ENCODE results near the gene RFLNA.
A peak's percentile ranks its signal among the peaks of the same experiment; 100 is the strongest.

The RFLNA gene, protein sequence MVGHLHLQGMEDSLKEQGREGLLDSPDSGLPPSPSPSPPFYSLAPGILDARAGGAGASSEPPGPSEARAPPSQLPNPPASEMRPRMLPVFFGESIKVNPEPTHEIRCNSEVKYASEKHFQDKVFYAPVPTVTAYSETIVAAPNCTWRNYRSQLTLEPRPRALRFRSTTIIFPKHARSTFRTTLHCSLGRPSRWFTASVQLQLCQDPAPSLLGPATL

DNA sequence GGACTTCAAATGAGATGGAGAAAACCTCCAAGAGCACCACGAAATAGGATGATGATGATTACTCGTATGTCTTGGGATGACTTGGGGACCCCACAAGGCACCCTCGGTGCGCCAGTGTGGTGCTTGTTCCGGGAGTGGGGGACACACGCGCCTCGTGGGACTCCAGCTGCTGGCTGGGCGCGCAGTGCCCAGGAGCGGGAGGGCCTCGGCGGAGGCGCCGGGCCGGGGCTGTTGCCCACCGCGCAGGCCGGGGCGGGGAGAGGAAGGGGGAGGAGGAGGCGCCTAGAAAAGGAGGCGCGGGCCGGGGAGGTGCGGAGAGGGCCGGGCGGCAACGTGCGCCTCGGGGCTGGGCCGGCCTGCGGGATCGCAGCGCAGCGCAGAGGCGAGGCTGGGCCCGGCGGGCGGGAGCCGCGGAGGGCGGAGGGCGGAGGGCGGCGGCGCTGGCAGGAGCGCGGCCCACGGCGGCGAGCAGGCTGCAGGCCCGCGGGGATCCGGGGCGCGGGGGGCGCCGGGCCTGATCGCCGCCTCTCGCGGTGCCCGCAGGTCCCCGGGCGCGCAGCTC lies at the start of gene RFLNA:
Gene RFLNA (plus strand): TSS at position 314 of the 562 bp plus-strand sequence. CDS start 337 bp downstream, outside the sequence.
- DNase-seq (ENCODE audit: low read depth) = no peak
- H3K4me3 ChIP-seq (ENCODE audit: control insufficient read depth, low read depth, low read length) = peak within 1 kb of the TSS; percentile 51
- TF ChIP-seq, protein P1, sequence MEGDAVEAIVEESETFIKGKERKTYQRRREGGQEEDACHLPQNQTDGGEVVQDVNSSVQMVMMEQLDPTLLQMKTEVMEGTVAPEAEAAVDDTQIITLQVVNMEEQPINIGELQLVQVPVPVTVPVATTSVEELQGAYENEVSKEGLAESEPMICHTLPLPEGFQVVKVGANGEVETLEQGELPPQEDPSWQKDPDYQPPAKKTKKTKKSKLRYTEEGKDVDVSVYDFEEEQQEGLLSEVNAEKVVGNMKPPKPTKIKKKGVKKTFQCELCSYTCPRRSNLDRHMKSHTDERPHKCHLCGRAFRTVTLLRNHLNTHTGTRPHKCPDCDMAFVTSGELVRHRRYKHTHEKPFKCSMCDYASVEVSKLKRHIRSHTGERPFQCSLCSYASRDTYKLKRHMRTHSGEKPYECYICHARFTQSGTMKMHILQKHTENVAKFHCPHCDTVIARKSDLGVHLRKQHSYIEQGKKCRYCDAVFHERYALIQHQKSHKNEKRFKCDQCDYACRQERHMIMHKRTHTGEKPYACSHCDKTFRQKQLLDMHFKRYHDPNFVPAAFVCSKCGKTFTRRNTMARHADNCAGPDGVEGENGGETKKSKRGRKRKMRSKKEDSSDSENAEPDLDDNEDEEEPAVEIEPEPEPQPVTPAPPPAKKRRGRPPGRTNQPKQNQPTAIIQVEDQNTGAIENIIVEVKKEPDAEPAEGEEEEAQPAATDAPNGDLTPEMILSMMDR (IDR thresholded peaks at IDR 0.05; ENCODE audit: control insufficient read depth, insufficient read depth, low read depth, low read length, missing control alignments) = no peak

DNA sequence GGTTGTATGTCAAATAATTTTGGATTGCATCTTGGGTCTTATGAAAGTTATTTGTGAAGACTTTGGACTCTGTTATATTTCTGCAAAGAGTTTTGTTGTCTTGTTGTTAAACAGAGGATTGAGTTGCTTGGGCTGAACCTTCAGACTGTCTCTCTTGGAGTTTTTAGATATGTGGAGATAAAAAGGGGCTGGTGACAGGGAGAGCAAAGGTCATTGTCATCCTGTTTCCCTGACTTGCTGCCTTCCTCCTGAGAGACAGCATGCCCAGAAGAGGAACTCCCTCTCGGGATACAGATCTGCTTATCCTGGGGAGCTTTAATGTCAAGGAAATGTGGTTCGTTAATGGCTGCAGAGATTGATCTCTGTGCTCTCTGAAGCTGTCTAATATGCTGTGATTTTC lies 47.6 kb upstream of the RFLNA start:
- TF ChIP-seq, protein P1 (IDR thresholded peaks at IDR 0.05; ENCODE audit: control insufficient read depth, insufficient read depth, low read depth, low read length, missing control alignments) = no peak
- no peak for DNase-seq (ENCODE audit: low read depth)
- no peak overlapping the region for H3K4me3 ChIP-seq (ENCODE audit: control insufficient read depth, low read depth, low read length)

DNA sequence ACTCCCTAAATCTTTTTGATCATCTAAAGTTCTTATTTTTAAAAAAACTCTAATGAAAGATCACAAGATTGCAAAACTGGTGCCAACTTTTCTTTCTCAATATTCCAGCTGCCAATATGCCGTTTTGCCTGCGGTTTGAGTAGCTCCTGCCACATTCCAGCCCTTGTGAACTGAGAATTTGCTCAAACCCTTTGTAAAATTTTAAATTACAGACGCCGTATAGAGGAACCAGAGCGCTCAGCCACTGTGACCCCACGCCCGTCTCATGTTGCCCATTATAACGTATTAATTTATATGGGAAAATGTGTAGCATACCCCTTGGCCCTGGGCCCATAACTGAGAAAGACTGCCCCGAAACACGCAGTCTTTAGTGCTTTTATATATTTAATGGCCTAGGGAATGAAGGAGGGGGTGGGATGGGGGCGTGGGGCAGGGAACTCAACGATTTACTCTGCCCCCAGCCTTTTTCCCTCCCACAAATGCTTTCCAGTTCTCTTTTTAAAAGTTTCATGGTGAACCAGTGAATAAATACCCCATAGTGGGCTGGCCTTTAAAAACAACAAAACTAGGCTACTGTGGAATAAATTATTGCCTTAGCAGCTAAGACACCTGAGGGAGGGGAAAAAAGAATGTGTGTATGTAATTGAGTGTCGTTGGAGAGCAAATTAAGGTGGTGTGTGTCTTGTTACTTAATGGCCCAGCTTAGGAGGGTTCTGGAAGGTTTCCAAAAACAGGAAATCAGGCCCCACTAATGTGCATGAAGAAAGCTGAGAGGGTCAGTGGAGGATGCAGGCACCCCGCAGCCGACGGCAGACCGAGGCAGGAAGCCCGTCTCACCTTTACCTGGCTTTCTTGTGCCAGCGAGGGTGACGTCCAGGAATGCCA lies 45.7 kb upstream of the RFLNA start:
- no peak overlapping the region for H3K4me3 ChIP-seq (ENCODE audit: control insufficient read depth, low read depth, low read length)
- TF ChIP-seq, protein P1 (IDR thresholded peaks at IDR 0.05; ENCODE audit: control insufficient read depth, insufficient read depth, low read depth, low read length, missing control alignments) = no peak
- DNase-seq (ENCODE audit: low read depth) = no peak

DNA sequence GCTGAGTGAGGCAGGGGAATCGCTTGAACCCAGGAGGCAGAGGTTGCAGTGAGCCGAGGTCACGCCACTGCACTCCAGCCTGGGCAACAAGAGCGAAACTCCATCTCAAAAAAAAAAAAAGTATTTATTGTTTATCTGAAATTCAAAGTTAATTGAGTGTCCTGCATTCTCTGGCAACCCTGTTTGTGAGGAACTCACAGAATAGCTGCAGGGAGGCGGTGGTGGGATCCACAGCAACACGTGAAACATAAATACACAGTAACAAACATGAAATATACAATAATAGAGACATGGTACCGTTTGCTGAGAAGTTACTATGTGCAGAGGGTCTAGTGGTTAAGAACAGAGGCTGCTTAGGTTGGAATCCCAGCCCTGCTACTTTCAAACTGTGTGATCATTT lies 43.7 kb upstream of the RFLNA start:
- TF ChIP-seq, protein P1 (IDR thresholded peaks at IDR 0.05; ENCODE audit: control insufficient read depth, insufficient read depth, low read depth, low read length, missing control alignments) = no peak
- no peak for DNase-seq (ENCODE audit: low read depth)
- H3K4me3 ChIP-seq (ENCODE audit: control insufficient read depth, low read depth, low read length) = no peak overlapping the region

DNA sequence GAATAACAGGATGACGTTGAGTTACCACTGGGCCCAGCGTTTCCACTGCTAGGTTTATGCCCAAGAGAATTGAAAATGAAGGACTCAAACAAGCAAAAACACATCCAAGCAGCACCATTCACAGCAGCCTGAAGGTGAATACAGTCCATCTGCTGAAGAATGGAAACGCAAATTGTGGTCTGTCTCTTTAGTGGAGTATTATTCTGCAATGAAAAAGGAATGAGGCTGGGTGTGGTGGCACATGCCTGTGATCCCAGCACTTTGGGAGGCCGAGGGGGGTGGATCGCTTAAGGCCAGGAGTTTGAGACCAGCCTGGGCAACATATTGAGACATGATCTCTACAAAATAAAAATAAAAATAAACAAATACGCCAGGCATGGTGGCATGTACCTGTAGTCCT lies 41.9 kb upstream of the RFLNA start:
- TF ChIP-seq, protein P1 (IDR thresholded peaks at IDR 0.05; ENCODE audit: control insufficient read depth, insufficient read depth, low read depth, low read length, missing control alignments) = no peak
- no peak for DNase-seq (ENCODE audit: low read depth)
- no peak overlapping the region for H3K4me3 ChIP-seq (ENCODE audit: control insufficient read depth, low read depth, low read length)

DNA sequence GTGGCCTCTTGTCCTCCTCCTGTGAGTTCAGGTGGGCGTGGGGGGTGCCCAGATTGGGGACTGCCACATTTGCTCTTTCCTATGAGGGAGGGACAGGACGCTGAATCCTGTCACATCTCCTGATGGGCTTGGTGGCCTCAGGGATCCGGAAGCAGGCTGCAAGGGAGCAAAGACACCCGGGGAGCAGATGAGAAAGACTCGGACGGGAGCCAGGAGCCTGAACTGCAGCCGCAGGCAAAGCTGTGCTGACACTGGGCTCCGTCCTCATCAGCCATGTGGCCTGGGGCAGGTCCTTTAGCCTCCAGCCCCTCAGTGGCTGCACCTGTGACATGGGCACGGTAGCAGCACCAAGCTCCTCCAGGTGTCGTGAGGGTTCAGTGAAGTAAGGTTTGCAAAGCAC lies 40.8 kb upstream of the RFLNA start:
- TF ChIP-seq, protein P1 (IDR thresholded peaks at IDR 0.05; ENCODE audit: control insufficient read depth, insufficient read depth, low read depth, low read length, missing control alignments) = no peak
- DNase-seq (ENCODE audit: low read depth) = no peak
- H3K4me3 ChIP-seq (ENCODE audit: control insufficient read depth, low read depth, low read length) = no peak overlapping the region

All from AG09309 (cell line).